Measurements from ENCODE around the gene U2SURP. TPM values are rescaled to one million over a fixed set of nuclear protein-coding genes. Genes with fewer than 3 reads are reported as not detected.

U2SURP gene
- 68.2 TPM for total RNA-seq
- long read RNA-seq, partial matches to known transcripts: 41 of 62 reads
- long read RNA-seq, other reads (novel, unspliced or antisense): 20 of 62 reads

- DNase-seq (ENCODE audit: low spot score): peak; percentile 97
Observed at GRCh38 chr3:143001369-143002082, at the start of gene U2SURP. Gene U2SURP (plus strand): TSS chr3:143001570. CDS start chr3:143001629, 59 bp downstream.

- no peak for DNase-seq (ENCODE audit: low spot score)
Observed at GRCh38 chr3:142951794-142952193, 49.6 kb upstream of the U2SURP start.

GRCh38 chr3:142952272-142953193 is 48.8 kb upstream of the U2SURP start:
- DNase-seq (ENCODE audit: low spot score): no peak

GRCh38 chr3:142953443-142953842 is 47.9 kb upstream of the U2SURP start:
- DNase-seq (ENCODE audit: low spot score): no peak

DNA sequence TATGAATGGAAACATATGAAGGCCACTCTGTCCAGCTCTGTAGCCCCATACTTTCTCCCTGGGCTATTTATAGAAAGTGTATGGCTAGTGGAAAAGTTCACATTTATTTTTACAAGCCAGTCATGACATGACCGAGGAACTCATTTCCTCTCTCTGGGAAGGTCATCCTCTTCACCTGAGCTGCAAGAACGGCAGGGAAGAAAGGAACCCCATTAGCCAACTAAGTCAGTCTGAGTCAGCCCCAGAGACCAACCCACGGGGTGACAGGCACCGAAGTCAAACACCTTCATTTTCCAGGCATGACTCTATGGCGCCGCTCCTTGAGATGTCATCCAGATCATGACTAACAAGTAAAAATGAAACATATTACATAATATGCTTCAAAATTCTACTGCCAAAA is 42.7 kb upstream of the U2SURP start:
- DNase-seq (ENCODE audit: low spot score): no peak

DNA sequence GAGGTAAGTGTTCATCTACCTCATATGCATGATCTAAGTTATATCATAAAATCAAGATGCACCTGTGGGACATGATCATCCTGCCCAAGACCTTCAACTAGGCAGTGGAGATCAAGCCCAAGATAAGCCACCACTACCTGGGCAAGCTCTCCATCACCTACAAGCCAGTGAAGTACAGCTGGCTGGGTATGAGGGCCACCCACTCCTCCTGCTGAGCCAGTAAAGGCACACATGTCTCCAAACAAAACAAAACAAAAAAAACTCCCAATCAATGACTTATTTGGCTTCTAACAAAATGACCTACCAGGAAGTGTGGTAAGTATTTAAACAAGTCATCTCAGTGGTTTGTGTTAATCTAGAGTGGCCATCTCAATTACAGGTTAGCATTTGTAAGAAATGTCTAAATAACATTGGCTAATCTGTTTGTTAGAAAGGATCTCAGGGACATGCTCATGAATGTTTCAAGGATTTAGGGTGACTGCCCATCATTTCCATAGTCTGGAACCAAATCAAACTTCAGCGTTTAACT is 41.0 kb upstream of the U2SURP start:
- DNase-seq (ENCODE audit: low spot score): no peak

- DNase-seq (ENCODE audit: low spot score): no peak
Observed at GRCh38 chr3:142961539-142961938, 39.8 kb upstream of the U2SURP start.

DNA sequence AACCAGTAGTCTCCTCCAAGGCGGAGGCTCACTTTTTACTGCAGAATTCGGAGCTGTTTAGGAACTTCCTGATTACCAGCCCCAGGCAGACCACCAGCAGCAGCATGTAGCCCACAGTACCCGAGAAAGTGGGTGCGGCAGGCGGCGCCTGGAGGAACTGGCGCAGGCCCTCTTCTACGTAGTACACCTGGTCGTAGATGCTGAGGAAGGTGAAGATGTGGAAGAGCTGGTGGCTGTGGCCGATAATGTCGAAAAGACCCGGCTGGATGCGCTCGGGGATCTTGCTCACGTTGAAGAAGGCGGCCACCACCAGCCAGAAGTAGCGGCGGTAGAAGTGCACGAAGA is 39.2 kb upstream of the U2SURP start:
- DNase-seq (ENCODE audit: low spot score): no peak

DNA sequence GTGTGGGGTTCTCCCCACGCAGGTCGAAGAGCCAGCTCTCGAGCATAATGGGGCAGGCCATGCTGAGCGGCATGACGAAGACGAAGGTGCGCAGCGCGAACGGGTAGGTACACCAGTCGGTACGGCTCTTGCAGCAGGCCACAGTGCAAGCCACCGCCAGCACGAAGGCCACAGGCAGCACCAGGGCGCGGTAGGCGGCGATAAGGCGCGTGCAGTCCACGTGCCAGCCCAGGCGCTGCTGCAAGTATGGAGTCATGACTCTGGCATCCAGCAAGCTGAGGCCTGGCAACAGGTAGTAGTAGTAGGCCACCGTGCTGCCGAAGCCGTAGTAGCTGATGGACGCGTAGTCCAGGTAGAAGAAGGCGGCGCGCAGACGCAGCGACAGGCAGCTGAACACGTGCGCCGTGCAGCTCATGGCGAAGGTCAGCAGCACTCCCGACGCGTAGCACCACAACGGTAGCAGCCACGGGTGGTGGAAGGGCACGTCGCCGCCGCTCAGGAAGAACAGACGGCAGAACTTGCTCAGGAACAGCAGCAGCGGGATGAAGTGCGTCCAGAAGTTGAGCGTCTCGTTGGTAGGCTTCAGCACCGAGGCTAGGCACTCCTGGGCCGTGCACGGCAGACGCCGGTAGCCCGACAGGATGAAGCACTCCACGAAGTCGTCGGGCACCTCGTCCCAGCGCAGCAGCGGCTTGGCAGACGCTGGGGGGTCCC is 38.7 kb upstream of the U2SURP start:
- DNase-seq (ENCODE audit: low spot score): no peak

- DNase-seq (ENCODE audit: low spot score): no peak
Observed at GRCh38 chr3:142963234-142963515, 38.2 kb upstream of the U2SURP start.

GRCh38 chr3:142963516-142964448 is 37.6 kb upstream of the U2SURP start, which contains the start of gene PAQR9:
Gene PAQR9 (minus strand): TSS chr3:142963674. CDS start chr3:142963336, 338 bp downstream.
- no peak for DNase-seq (ENCODE audit: low spot score)

DNA sequence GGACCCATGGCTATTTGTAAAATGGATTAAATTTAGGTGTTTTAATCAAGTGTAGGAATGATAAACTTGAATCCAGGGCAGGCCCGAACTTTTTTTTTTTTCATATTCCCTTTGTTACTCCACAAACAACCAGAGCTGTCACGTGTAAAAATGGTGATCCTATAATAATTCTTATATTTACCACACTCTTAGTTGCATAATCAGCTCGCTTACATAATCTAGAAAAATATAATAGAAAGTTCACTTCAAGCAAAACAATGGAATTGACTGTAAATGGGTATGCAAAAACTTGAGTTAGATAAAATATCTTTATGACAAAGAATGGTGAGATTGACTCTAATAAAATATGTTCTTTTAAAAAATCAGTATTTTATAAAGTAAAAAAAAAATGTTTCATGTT is 35.8 kb upstream of the U2SURP start:
- DNase-seq (ENCODE audit: low spot score): no peak

GRCh38 chr3:142966808-142967207 is 34.6 kb upstream of the U2SURP start:
- DNase-seq (ENCODE audit: low spot score): no peak

DNA sequence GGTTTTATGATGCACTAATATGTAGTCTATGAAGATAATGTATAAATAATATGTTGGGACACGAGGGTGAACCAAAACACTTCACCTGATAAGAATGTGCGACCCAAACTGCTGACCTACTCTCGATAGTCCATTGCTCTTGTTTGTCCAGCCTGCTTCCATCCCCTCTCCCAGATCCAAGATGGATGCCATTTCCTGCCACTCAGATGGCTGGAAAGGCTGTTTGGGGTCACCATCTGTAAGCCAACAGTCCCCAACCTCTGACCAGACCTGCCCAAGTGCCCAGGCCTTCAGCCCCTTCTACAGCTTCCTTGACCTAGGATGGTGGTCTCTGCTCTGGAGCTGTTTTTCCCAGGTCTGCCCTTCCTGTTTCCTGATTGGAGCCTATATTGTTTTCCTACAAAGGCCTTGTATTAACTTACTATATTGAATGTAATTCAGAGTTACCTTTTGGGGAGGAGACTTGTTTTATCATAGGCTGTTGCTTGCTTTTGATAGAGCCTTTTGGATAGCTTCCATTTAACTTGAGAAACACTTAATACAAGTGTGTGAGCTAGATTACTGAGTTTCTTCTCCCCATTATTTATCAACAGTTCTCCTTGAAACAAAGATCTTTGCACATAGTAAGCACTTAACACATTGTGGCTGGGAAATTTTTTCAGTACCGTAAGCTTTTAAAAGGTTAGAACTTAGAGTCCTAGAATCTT is 32.9 kb upstream of the U2SURP start:
- no peak for DNase-seq (ENCODE audit: low spot score)

DNA sequence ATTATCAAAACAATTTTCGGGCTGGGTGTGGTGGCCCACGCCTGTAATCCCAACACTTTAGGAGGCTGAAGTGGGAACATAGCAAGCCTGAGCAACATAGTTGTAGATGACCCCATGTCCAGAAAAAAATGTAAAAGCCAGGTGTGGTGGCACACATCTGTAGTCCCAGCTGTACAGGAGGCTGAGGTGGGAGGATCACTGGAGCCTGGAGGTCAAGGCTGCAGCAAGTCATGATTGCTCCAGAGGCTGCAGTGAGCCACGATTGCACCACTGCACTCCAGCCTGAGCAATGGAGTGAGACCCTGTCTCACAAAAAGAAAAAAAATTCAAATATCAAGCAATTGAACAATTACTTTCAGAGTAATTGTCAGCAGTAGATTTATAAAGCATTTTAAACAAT is 29.9 kb upstream of the U2SURP start:
- no peak for DNase-seq (ENCODE audit: low spot score)

DNA sequence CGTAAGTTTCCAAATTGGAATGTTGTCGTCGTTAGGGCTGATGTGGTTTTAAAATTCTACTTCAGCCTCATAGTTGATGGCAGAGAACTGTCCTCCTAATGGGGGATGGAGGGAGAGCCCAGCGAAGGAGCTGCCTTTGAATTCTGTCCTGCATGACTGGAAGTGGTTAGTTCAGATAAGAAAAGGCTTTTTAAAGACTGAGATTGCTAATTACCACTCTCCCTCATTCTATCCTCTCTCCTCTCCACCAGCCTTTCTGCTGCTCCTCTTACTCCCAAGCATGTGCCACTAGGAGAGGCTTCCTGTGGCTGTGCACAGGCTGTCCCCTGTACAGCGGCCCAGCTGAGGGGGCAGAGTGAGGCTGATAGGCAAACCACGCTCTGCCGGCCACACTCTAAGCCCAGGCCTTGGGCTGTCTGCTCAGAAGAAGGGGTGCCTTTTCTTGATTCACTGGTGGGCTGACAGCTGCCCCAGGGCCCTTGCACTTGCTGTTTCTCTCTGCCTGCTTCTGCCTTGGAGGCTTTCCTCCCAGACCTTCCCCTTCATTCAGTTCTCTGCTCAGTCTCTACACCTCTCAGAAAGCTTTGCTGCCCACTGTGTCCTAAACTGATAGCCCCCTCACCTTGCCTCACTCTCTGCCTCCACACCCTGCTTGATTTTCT is 29.1 kb upstream of the U2SURP start:
- DNase-seq (ENCODE audit: low spot score): no peak

- DNase-seq (ENCODE audit: low spot score): no peak
Observed at GRCh38 chr3:142973217-142974009, 28.0 kb upstream of the U2SURP start.

- no peak for DNase-seq (ENCODE audit: low spot score)
Observed at GRCh38 chr3:142975316-142975995, 25.9 kb upstream of the U2SURP start.
